Germinal center (tissue), 1 donor: ENCODE measurements around the gene PGAM1.
"Not testable (repeated sequence)": the region's sequence is repeated elsewhere in the genome, so short reads cannot be mapped to it uniquely, and the experiment has no call there.

ENCODE experiments used
- DNase-seq: peaks from one replicate; pipeline ENCODE4 v3.0.0; 2012; ENCODE audit warnings: mixed read lengths, low spot score

Gene PGAM1

GRCh38 chr10:97407952-97408248 is 18.1 kb upstream of the PGAM1 start:
- no peak for DNase-seq

- no peak for DNase-seq
These were observed 17.4 kb upstream of the PGAM1 start for GRCh38 chr10:97408496-97408992.

- DNase-seq: no peak
These were observed 14.6 kb upstream of the PGAM1 start for GRCh38 chr10:97411406-97411805.

- DNase-seq: no peak
These were observed 13.1 kb upstream of the PGAM1 start for GRCh38 chr10:97412891-97413304.

- DNase-seq: no peak
These were observed 9.4 kb upstream of the PGAM1 start for GRCh38 chr10:97416565-97416964.

GRCh38 chr10:97423757-97424098 is 2.3 kb upstream of the PGAM1 start:
- not testable (repeated sequence) for DNase-seq

GRCh38 chr10:97426776-97427570 is 982 bp downstream of the PGAM1 start:
- no peak for DNase-seq

- DNase-seq: no peak
These were observed 1.7 kb downstream of the PGAM1 start for GRCh38 chr10:97427571-97428179.

GRCh38 chr10:97428572-97428981 is 2.6 kb downstream of the PGAM1 start:
- DNase-seq: no peak

- no peak for DNase-seq
These were observed 8.1 kb downstream of the PGAM1 start for GRCh38 chr10:97434055-97434454.

- no peak for DNase-seq
These were observed 8.6 kb downstream of the PGAM1 start for GRCh38 chr10:97434557-97434956.

- no peak for DNase-seq
These were observed 9.2 kb downstream of the PGAM1 start for GRCh38 chr10:97435211-97435610.

- no peak for DNase-seq
These were observed 16.3 kb downstream of the PGAM1 start for GRCh38 chr10:97442277-97442676.

GRCh38 chr10:97444212-97444611 is 18.2 kb downstream of the PGAM1 start:
- no peak for DNase-seq

GRCh38 chr10:97445357-97445721 is 19.3 kb downstream of the PGAM1 start:
- no peak for DNase-seq

- DNase-seq: peak; percentile 99
These were observed 20.0 kb downstream of the PGAM1 start, which contains the start of the genes EXOSC1 and ZDHHC16 for GRCh38 chr10:97445722-97446639. EXOSC1 (minus strand) TSS chr10:97446006; CDS start chr10:97445985, 21 bp downstream. ZDHHC16 (plus strand) TSS chr10:97446175; CDS start chr10:97451676, 5,501 bp downstream.

GRCh38 chr10:97450828-97451227 is 24.8 kb downstream of the PGAM1 start:
- DNase-seq: no peak

GRCh38 chr10:97451605-97452004 is 25.6 kb downstream of the PGAM1 start:
- no peak for DNase-seq

- DNase-seq: no peak
These were observed 26.4 kb downstream of the PGAM1 start for GRCh38 chr10:97452352-97452751.

- DNase-seq: no peak
These were observed 28.5 kb downstream of the PGAM1 start for GRCh38 chr10:97454330-97455036.

GRCh38 chr10:97456034-97456685 is 30.2 kb downstream of the PGAM1 start:
- no peak for DNase-seq
